ACC112 (cell line): Measurements from ENCODE around the gene UBE2O.
A peak's percentile ranks its signal among the peaks of the same experiment; 100 is the strongest.

Source experiments
- H2AFZ ChIP-seq: fragments of 200-600 bp; sonication (generic); one replicate; pipeline ENCODE4 v1.6.0; 2017; ENCODE audit warnings: antibody characterized with exemption, low read length; ENCODE audit not compliant: unreplicated experiment
- H3K27ac ChIP-seq: fragments of 200-600 bp; sonication (generic); 2 replicates; pipeline ENCODE4 v1.5.1; 2014; ENCODE audit warnings: low read depth, mild to moderate bottlenecking, antibody characterized with exemption, low read length, moderate library complexity
- H3K27me3 ChIP-seq: fragments of 200-600 bp; sonication (generic); 2 replicates; pipeline ENCODE4 v1.6.1; 2014; ENCODE audit warnings: mild to moderate bottlenecking, antibody characterized with exemption, low read length, moderate library complexity, mixed read lengths; ENCODE audit not compliant: insufficient read depth
- H3K36me3 ChIP-seq: fragments of 200-600 bp; sonication (generic); 2 replicates; pipeline ENCODE4 v1.6.1; 2016; ENCODE audit warnings: mild to moderate bottlenecking, antibody characterized with exemption, low read length, moderate library complexity, mixed read lengths; ENCODE audit not compliant: insufficient read depth
- H3K4me1 ChIP-seq: fragments of 200-600 bp; sonication (generic); one replicate; pipeline ENCODE4 v1.6.1; 2016; ENCODE audit warnings: low read length, mixed read lengths; ENCODE audit not compliant: insufficient read depth, unreplicated experiment, control insufficient read depth
- H3K4me3 ChIP-seq: fragments of 200-600 bp; sonication (generic); 2 replicates; pipeline ENCODE4 v1.5.1; 2014; ENCODE audit warnings: mild to moderate bottlenecking, low read depth, low read length
- H3K79me2 ChIP-seq: fragments of 200-600 bp; sonication (generic); one replicate; pipeline ENCODE4 v1.6.0; 2016; ENCODE audit warnings: low read length; ENCODE audit not compliant: control insufficient read depth, unreplicated experiment, insufficient read depth

UBE2O gene

GRCh38 chr17:76379646-76380376 lies 73.1 kb downstream of the UBE2O start:
- Histone ChIP-seq H3K4me3 (no peak overlapping the region), H2AFZ (no peak overlapping the region), H3K79me2 (peaks cover 11% of the 10 kb centered on the region), H3K36me3 (no peaks in the 10 kb centered on the region), H3K27ac (no peak overlapping the region), H3K27me3 (no peaks in the 10 kb centered on the region), H3K4me1 (peaks cover 19% of the 10 kb centered on the region)

- Histone ChIP-seq H3K27ac (no peak overlapping the region), H3K36me3 (no peaks in the 10 kb centered on the region), H3K27me3 (no peaks in the 10 kb centered on the region), H3K4me3 (no peak overlapping the region), H2AFZ (no peak overlapping the region), H3K79me2 (peaks cover 7% of the 10 kb centered on the region), H3K4me1 (peaks cover 19% of the 10 kb centered on the region)
Measured at GRCh38 chr17:76379275-76379641, 73.7 kb downstream of the UBE2O start.

GRCh38 chr17:76378548-76379274 lies 74.2 kb downstream of the UBE2O start:
- Histone ChIP-seq H3K4me3 (no peak overlapping the region), H3K36me3 (no peaks in the 10 kb centered on the region), H3K79me2 (peaks cover 6% of the 10 kb centered on the region), H2AFZ (no peak overlapping the region), H3K27ac (no peak overlapping the region), H3K4me1 (peaks cover 19% of the 10 kb centered on the region), H3K27me3 (no peaks in the 10 kb centered on the region)

GRCh38 chr17:76376318-76377133 lies 76.4 kb downstream of the UBE2O start:
- Histone ChIP-seq H3K27me3 (no peaks in the 10 kb centered on the region), H3K27ac (peak overlapping the region; percentile 37), H3K4me3 (no peak overlapping the region), H3K36me3 (no peaks in the 10 kb centered on the region), H2AFZ (no peak overlapping the region), H3K79me2 (no peaks in the 10 kb centered on the region), H3K4me1 (peaks cover 25% of the 10 kb centered on the region)

- H3K4me1 ChIP-seq, result peaks cover 38% of the 10 kb centered on the region
- peak overlapping the region; percentile 98 for H3K27ac ChIP-seq
- no peaks in the 10 kb centered on the region for H3K36me3 ChIP-seq
- peak overlapping the region; percentile 27; the same call in 1 of the 2 replicates for H3K4me3 ChIP-seq
- no peak overlapping the region for H2AFZ ChIP-seq
- no peaks in the 10 kb centered on the region for H3K79me2 ChIP-seq
- H3K27me3 ChIP-seq, result no peaks in the 10 kb centered on the region
Measured at GRCh38 chr17:76371656-76372628, 81.0 kb downstream of the UBE2O start.

GRCh38 chr17:76370261-76370993 lies 82.5 kb downstream of the UBE2O start:
- peak overlapping the region; percentile 98 for H3K27ac ChIP-seq
- H3K4me3 ChIP-seq, result peak overlapping the region; percentile 18
- H3K27me3 ChIP-seq, result no peaks in the 10 kb centered on the region
- H2AFZ ChIP-seq, result no peak overlapping the region
- no peaks in the 10 kb centered on the region for H3K36me3 ChIP-seq
- H3K79me2 ChIP-seq, result no peaks in the 10 kb centered on the region
- peaks cover 30% of the 10 kb centered on the region for H3K4me1 ChIP-seq

GRCh38 chr17:76369804-76370203 lies 83.1 kb downstream of the UBE2O start:
- H3K4me3 ChIP-seq, result no peak overlapping the region
- H3K4me1 ChIP-seq, result peaks cover 30% of the 10 kb centered on the region
- H3K36me3 ChIP-seq, result no peaks in the 10 kb centered on the region
- H3K27ac ChIP-seq, result peak overlapping the region; percentile 98
- H3K79me2 ChIP-seq, result no peaks in the 10 kb centered on the region
- no peak overlapping the region for H2AFZ ChIP-seq
- H3K27me3 ChIP-seq, result no peaks in the 10 kb centered on the region

GRCh38 chr17:76369379-76369778 lies 83.6 kb downstream of the UBE2O start:
- no peaks in the 10 kb centered on the region for H3K79me2 ChIP-seq
- peak overlapping the region; percentile 98; the same call in 1 of the 2 replicates for H3K27ac ChIP-seq
- H3K4me3 ChIP-seq, result no peak overlapping the region
- H3K4me1 ChIP-seq, result peaks cover 30% of the 10 kb centered on the region
- no peak overlapping the region for H2AFZ ChIP-seq
- no peaks in the 10 kb centered on the region for H3K27me3 ChIP-seq
- no peaks in the 10 kb centered on the region for H3K36me3 ChIP-seq

GRCh38 chr17:76368545-76368944 lies 84.4 kb downstream of the UBE2O start:
- no peaks in the 10 kb centered on the region for H3K79me2 ChIP-seq
- no peak overlapping the region for H3K27ac ChIP-seq
- H3K36me3 ChIP-seq, result no peaks in the 10 kb centered on the region
- H3K4me1 ChIP-seq, result peaks cover 30% of the 10 kb centered on the region
- no peaks in the 10 kb centered on the region for H3K27me3 ChIP-seq
- H2AFZ ChIP-seq, result no peak overlapping the region
- no peak overlapping the region for H3K4me3 ChIP-seq
